ENCODE measurements around the gene XPC. TPM values are rescaled to one million over a fixed set of nuclear protein-coding genes. Genes with fewer than 3 reads are reported as not detected.
"Not testable (repeated sequence)": the region's sequence is repeated elsewhere in the genome, so short reads cannot be mapped to it uniquely, and the experiment has no call there.

Gene XPC
- total RNA-seq, 1 experiment from 2014 or later, result 17.7 TPM

DNA sequence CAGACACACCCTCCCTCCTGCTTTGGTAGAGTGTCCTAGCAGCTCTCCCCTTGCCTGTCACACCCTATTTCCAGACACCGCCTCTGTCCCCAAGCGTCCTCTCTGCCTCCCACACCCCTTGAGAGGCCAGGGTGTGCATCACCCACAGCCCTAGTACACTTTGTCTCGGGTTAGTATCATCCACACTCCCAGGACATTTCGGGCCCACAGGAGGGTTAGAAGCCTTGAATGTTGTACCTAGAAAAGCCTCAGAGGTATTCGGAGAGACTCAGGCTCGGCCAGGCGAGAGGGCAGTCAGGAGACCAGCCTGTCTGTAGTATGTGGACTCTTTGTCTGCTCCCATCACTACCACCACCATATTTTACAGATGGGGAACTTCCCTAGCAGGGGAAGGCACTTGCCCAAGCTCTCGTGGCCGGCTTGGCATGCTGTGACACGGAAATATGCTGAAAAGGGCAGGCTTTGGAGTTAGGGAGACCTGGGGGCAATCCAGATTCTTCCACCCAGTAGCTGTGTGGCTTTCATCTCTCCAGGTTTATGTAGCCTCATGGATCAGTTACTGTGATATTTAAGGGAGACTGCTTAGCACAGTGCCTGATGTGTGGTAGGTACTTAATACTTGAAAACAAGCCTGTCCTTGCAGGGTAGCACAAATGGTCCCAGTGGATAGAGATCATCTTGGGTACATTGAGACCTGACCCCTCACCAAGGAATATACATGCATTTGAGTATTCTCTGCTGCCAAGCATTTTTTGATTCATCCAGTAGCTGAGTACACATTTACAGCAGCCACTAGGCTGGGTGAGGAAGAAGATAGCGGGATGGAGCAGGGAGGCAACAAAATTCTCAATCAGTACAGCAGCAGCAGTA is 52.1 kb downstream of the XPC start:
- no peak for DNase-seq (ENCODE audit: low read depth in 1 of 2, low spot score in 2 of 2)
- Histone ChIP-seq H3K4me1 (replicated peaks) (peaks cover 17% of the 10 kb centered on the region), H3K27me3 (replicated peaks) (no peaks in the 10 kb centered on the region), H3K4me3 (peak overlapping the region; percentile 67), H3K9me3 (replicated peaks) (no peaks in the 10 kb centered on the region; the same call in 1 of the 2 replicates), H3K36me3 (peaks cover 54% of the 10 kb centered on the region), H3K27ac (0 out of 2 replicates have a peak overlapping the region, but pooled peaks have one; percentile 4)

DNA sequence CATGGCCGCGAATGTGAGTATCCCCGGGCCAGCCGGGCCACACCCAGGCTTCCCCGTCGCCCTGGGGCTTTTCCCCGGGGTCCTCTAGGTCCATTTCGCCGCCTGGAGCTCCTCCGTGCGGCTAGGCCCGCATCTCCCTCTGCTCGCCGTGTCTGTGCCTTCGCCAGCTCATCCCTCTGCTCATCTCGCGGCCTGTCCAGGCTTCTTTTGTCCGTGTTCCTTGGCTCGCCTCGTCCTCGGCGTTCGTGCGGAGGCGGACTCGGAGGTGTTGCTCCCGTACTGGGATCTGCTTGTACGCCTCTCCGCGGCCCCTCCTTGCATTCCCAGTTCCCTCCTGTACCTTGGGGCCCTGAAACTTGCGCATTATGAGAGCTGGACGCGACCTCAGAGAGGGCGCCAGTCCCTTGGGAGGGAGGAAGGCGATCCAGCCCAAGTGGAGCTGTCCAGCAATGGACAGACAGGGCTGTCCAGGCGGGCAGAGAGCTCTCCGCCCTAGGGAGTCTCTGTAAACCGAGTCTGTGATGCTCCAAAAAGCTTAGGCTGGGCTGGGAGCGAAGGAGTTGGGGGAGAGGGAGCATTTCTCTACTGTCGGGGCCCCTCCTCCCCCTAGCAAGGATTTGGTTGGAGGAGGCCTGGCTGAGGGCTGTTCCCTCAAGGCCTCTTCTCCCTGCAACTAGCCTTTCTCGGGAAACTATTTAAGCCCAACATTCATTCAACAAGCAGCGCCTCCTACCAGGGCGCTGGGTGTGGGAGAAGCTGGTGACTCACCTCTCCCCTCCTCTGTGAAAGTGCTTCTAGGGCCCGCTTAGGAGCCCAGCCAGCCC is 53.0 kb downstream of the XPC start:
- peak; percentile 87 to 91 for DNase-seq (ENCODE audit: low read depth in 1 of 2, low spot score in 2 of 2)
- Histone ChIP-seq H3K27me3 (replicated peaks) (no peaks in the 10 kb centered on the region), H3K27ac (peak overlapping the region; percentile 53), H3K4me3 (peak overlapping the region; percentile 67), H3K9me3 (replicated peaks) (no peaks in the 10 kb centered on the region; the same call in 1 of the 2 replicates), H3K4me1 (replicated peaks) (peaks cover 17% of the 10 kb centered on the region), H3K36me3 (peaks cover 46% of the 10 kb centered on the region)

DNA sequence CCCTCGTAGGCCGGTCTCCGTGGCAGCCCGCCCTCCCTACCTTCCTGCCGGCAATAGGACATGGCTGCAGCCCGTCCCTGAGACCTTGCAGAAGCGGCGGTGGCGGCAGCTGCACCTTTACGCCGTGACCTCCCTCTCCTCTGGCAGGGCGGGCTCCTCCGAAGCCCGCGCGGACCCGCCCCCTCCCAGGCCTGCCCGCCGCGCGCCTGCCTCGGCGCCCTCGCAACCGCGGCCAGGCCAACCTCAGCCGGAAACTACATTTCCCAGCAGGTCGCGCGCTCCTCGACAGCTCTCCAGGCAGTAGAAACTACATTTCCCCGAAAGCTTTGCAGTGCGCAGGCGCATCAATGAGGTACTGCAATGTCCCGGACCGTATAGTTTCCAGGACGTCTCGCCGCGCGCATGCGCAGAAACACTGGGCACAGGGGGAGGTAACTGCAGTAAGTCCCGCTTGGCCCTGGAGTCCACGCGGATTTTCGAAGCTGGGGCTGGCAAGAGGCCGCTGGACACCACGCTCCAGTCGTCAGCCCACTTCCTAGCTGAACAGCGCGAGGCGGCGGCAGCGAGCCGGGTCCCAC is 53.7 kb downstream of the XPC start, which contains the start of the genes CHCHD4 and TMEM43:
TSS of gene CHCHD4 (minus strand) at position 256 of the 578 bp plus-strand sequence. CDS start at position 62, 194 bp downstream.
TSS of gene TMEM43 (plus strand) at position 438 of the 578 bp plus-strand sequence. CDS start 142 bp downstream, outside the sequence.
- peak within 1 kb of the TSS; percentile 67 for H3K4me3 ChIP-seq
- H3K4me1 ChIP-seq (replicated peaks), result peaks cover 17% of the 10 kb centered on the region
- no peaks in the 10 kb centered on the region; the same call in 1 of the 2 replicates for H3K9me3 ChIP-seq (replicated peaks)
- H3K27me3 ChIP-seq (replicated peaks), result no peaks in the 10 kb centered on the region
- peak within 1 kb of the TSS; percentile 53 for H3K27ac ChIP-seq
- peaks cover 41% of the 10 kb centered on the region for H3K36me3 ChIP-seq
- DNase-seq (ENCODE audit: low read depth in 1 of 2, low spot score in 2 of 2), result peak; percentile 93 to 99

DNA sequence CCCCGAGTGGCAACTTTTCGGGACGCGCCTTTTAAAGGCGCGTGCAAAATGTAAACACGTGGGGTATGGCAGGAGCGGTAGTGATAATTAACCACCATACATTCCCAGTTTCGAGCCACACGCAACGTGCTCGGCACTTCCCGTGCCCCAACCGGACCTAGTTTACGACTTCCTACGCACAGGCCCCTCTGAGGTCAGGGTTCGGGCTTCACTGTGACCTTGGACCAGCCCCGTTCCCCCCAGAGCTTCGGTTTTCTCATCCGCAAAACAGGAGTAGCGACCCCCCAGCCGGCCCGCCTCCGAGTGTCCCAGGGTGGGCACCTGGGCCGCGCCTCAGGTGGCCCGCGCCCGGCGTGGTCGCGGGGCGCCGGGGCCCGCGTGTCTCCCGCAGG is 54.2 kb downstream of the XPC start:
- Histone ChIP-seq H3K9me3 (replicated peaks) (no peaks in the 10 kb centered on the region; the same call in 1 of the 2 replicates), H3K4me1 (replicated peaks) (peaks cover 17% of the 10 kb centered on the region), H3K27me3 (replicated peaks) (no peaks in the 10 kb centered on the region), H3K36me3 (peaks cover 40% of the 10 kb centered on the region), H3K4me3 (peak overlapping the region; percentile 67), H3K27ac (peak overlapping the region; percentile 20; the same call in 1 of the 2 replicates)
- no peak for DNase-seq (ENCODE audit: low read depth in 1 of 2, low spot score in 2 of 2)

DNA sequence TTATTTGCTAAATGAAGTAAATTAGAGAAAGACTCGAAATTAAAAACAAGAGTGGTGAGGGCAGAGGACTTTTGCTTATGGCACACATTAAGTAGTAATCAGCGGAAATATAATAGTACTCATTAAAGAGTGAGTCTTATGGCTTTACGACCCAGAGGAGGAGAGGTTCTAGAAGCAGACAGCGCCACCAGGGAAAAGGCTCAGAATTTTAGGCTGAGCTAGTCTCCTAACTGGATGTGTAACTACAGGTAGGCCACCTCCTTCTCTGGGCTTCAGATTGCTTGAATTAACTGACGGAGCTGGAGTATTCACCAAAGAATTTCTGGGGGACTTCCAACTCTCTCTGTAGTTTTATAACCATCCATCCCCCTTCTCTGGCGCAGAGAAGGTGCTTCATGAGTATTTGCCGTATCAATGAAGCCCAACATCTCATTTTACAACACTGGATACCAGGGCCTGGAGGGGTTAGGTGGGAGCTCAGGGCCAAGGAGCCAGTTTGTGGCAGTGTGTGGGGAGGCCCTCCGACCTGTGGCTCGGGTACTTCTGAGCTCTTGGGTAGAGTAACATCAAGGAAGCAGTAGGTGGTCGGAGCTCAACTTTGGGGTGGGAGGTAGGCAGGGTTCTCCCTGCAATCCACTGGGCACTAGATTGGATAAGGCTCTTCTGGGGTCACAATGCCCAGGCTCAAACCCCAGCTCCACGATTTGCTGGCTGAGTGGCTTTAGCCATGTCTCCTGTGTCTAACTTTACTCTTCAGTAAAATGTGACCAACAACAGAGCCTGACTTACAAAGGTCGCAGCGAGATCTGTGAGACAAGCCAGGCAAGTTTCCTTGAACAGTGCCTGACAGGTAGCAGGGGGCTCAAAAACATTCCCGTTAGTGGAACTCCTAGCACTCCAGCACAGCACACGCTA is 54.8 kb downstream of the XPC start:
- H3K4me3 ChIP-seq, result peak overlapping the region; percentile 67
- H3K9me3 ChIP-seq (replicated peaks), result no peaks in the 10 kb centered on the region
- peaks cover 17% of the 10 kb centered on the region for H3K4me1 ChIP-seq (replicated peaks)
- H3K27ac ChIP-seq, result no peak overlapping the region
- H3K27me3 ChIP-seq (replicated peaks), result no peaks in the 10 kb centered on the region
- DNase-seq (ENCODE audit: low read depth in 1 of 2, low spot score in 2 of 2), result no peak
- H3K36me3 ChIP-seq, result peaks cover 36% of the 10 kb centered on the region

DNA sequence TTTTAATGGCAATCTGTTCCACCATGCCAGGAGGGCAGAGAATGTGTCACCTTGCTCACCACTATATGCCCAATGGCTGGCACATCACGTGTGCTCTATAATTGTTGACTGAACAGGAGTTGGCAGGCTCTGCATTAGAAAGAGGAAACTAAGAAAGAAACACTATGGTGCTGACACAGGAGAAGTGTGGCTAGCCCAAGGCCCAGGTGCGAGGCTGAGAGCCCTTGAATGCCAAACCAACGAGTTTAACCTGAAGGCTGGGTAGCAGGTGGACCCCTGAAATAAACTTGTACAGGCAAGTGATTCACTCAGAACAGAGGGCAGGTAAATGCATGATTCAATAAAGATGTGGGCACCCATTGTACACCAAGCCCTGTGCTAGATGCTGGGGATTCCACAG is 56.1 kb downstream of the XPC start:
- Histone ChIP-seq H3K36me3 (peaks cover 24% of the 10 kb centered on the region), H3K4me1 (replicated peaks) (peaks cover 17% of the 10 kb centered on the region), H3K27ac (no peak overlapping the region), H3K27me3 (replicated peaks) (no peaks in the 10 kb centered on the region), H3K9me3 (replicated peaks) (no peaks in the 10 kb centered on the region), H3K4me3 (no peak overlapping the region)
- DNase-seq (ENCODE audit: low read depth in 1 of 2, low spot score in 2 of 2), result no peak

DNA sequence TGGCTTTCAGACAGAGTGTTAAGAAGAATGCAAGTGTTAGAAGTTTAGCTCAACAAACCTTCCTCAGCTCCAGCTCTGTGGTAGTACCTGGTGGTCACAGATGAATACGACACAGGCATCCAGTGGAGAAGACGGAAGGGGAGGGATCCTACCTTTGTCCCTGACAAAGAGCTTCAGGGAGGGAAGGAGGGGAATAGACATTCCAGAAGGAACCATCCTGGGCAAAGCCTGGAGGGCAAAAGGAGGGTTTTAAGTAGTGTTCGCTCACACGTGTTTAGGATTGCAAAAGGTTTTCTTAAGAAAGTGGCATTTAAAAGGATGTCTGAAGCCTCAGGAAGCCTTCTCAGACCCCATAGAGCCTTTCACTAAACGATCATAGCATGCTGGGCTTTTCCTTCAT is 56.5 kb downstream of the XPC start:
- peaks cover 17% of the 10 kb centered on the region for H3K4me1 ChIP-seq (replicated peaks)
- H3K27me3 ChIP-seq (replicated peaks), result no peaks in the 10 kb centered on the region
- peaks cover 20% of the 10 kb centered on the region for H3K36me3 ChIP-seq
- no peak overlapping the region for H3K27ac ChIP-seq
- no peaks in the 10 kb centered on the region for H3K9me3 ChIP-seq (replicated peaks)
- no peak overlapping the region for H3K4me3 ChIP-seq
- no peak for DNase-seq (ENCODE audit: low read depth in 1 of 2, low spot score in 2 of 2)

DNA sequence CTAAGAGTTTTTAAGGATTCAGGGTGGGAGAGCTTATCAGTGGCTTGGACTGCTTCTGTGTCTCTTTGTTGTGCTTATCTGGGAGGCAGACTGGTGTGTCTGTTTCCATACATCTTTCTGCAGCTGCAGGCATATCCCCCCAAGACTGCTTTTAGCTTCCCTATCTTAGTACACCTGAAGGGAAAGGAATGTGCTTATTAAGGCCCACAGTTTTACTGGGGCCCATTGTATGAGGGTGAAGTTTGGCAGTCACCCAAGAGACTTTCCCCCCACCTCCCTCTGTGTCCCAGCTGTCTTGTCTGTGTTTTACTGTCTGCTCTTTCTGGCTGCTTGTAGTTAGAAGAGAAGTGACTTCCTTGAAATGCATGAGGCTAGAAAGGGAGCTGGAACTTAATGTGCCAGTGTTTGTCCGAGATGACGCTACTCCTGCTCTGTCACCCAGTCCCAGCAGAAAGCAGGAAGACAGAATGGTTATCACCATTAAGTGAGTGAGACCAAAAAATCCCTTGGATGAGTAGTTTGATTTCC is 57.4 kb downstream of the XPC start:
- not testable (repeated sequence) for H3K4me3 ChIP-seq; H3K27me3 ChIP-seq (replicated peaks); H3K4me1 ChIP-seq (replicated peaks); H3K9me3 ChIP-seq (replicated peaks); DNase-seq (ENCODE audit: low read depth in 1 of 2, low spot score in 2 of 2); H3K27ac ChIP-seq
- H3K36me3 ChIP-seq, result peaks cover 17% of the 10 kb centered on the region

DNA sequence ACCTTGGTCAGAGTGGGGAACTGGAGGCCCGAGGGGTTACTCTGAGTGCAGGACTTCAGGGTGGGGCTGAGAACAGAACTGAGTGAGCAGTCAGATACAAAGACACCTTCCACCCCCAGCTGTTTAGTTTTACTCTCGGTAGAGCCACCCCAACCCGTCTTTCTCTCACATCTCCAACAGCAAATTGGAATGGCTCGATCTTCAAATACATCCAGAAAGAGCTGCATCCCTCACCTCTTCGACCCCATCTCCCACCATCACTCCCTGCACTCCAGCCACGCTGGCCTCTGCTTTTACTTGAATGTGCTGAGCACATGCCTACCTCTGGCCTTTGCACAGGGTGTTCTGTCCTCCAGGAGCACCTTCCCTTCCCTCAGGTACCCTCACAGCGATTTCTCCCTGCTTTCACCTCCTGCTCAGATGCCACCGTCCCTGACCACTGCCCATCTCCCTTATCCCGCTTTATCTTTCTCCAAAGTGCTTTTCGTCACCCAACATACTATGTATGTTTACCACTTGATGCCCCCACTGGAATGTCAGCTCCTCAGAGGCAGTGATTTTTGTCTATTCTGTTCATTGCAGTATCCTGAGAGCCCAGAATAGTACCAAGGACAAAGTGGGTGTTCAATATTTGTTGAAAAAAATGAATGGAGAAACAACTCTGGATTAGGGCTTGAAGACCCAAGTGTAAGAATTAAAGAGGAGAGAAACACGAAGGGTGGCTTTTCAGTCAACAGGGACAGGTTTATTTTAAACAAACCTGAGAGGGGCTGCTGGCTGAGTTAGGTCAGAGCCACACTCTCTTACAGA is 58.1 kb downstream of the XPC start:
- peaks cover 24% of the 10 kb centered on the region for H3K36me3 ChIP-seq
- no peak overlapping the region for H3K27ac ChIP-seq
- peaks cover 7% of the 10 kb centered on the region for H3K4me1 ChIP-seq (replicated peaks)
- DNase-seq (ENCODE audit: low read depth in 1 of 2, low spot score in 2 of 2), result no peak
- H3K4me3 ChIP-seq, result no peak overlapping the region
- no peaks in the 10 kb centered on the region for H3K9me3 ChIP-seq (replicated peaks)
- no peaks in the 10 kb centered on the region for H3K27me3 ChIP-seq (replicated peaks)

DNA sequence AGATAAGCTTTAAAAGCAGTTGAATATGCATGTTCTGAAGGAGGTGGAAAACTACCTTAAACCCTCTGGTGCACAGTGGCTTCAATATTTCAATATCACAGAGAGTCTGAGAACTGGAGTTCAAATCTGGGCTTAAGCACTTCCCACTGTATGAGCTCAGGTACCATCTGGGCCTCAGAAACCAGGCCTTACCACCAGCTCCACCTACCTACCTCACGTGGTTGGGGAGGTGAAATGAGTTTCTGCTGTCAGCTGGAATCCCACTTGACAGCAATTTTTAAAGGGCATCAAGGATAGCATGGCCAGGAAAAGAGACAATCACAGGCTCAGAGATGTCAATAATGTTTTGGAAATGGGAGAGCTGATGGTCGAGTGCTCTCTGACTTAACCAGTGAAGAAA is 58.8 kb downstream of the XPC start:
- no peaks in the 10 kb centered on the region for H3K27me3 ChIP-seq (replicated peaks)
- H3K27ac ChIP-seq, result no peak overlapping the region
- H3K9me3 ChIP-seq (replicated peaks), result no peaks in the 10 kb centered on the region
- no peak overlapping the region for H3K4me3 ChIP-seq
- peaks cover 7% of the 10 kb centered on the region for H3K4me1 ChIP-seq (replicated peaks)
- peaks cover 22% of the 10 kb centered on the region for H3K36me3 ChIP-seq
- DNase-seq (ENCODE audit: low read depth in 1 of 2, low spot score in 2 of 2), result no peak

DNA sequence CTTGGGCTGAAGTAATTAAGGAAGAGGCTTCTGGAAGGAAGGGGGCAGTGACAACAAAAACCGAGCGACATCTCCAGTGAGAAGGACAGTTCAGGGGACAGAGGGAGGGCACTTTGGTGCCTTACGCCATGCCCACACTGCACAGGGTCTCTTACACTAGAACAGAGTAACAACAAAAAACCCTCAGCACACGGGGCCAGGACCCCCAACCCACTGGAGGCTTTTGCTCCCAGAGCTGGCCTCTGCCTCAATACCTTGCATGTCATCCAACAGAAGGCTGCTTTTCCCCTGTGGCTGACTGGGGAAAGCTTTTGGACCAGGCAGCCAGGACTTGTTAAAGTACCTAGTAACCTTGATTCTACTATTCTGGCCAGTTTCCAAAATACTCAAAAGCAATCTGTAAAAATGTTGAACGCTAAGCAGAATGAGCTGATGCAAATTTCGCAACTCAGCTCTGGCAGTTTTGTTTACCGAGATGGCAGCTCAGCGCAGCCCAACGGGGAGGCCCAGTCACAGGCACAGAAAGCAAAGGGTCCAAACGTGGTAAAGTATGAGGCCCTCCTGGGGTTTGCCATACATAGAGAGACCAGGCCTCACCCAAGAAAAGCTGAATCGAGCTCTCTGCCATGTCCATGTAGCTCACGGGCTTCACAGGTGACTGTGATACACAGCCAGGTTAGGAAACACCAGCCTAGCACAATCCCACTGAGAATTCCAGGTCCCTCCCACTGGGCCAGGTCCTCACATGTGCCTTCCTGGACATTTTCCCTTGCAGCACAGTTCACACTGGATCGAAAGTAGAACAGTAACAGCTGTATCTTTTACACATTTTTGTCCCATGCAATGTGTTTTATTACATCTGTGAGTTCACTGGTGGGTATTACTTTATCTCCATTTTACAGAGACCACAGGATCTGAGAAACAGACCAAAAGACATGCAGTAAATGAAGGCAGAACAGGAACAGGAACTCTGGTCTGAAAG is 59.7 kb downstream of the XPC start:
- Histone ChIP-seq H3K4me3 (no peak overlapping the region), H3K9me3 (replicated peaks) (no peaks in the 10 kb centered on the region), H3K36me3 (peaks cover 18% of the 10 kb centered on the region), H3K4me1 (replicated peaks) (peaks cover 4% of the 10 kb centered on the region), H3K27ac (no peak overlapping the region), H3K27me3 (replicated peaks) (no peaks in the 10 kb centered on the region)
- no peak for DNase-seq (ENCODE audit: low read depth in 1 of 2, low spot score in 2 of 2)

Data from SJSA1 (cell line).